GM10248 (cell line): ENCODE results near the gene FIGNL1.

Source experiments
- CTCF ChIA-PET: fragments of 300-600 bp; sonication (Branson Sonifier 250); formaldehyde crosslinking; extraction: SDS; loops from one replicate; lab custom pipeline; 2021; ENCODE audit warnings: antibody characterized with exemption; lab: Yijun Ruan, JAX
- POLR2A ChIA-PET: fragments of 350-650 bp; sonication (Branson Sonifier 250); formaldehyde crosslinking; extraction: SDS; loops from one replicate; lab custom pipeline; 2020; ENCODE audit warnings: antibody characterized with exemption; lab: Yijun Ruan, JAX
- DNase-seq: peaks from one replicate; pipeline ENCODE4 v3.0.0; 2012; ENCODE audit errors: extremely low spot score
- TF ChIP-seq, protein P1 (sequence below): IDR thresholded peaks from 2 replicates; pipeline ENCODE4 v1.5.1; 2012; ENCODE audit warnings: mild to moderate bottlenecking, low read depth; ENCODE audit errors: extremely low read depth, missing control alignments, control extremely low read depth

FIGNL1 gene

DNA sequence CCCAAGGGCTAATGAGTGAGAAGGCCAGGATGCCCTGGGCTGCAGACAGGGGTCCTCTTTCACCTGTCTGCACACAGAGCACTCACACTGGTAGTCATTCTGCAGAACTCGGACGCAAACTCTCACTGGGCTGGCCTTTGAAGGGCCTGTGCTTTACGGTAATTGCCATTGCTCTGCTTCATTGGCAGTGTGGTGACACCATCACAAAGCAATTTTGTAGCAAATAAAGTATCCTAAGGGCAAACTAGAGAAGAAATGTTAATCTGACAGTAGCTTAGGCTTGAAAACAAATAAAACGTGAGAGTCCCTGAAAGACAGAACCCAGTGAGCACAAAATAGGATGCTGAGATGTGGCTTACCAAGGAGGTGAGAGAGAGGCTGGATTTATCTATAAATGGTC, 30.6 kb upstream of the FIGNL1 start:
- DNase-seq: no peak
- POLR2A ChIA-PET: no interaction called here
- CTCF ChIA-PET: interaction anchor here (1.3 kb wide), 1 partner anchor 13 kb away, joined by 5 read pairs; no protein-coding TSS in a partner anchor
- TF ChIP-seq, protein P1, sequence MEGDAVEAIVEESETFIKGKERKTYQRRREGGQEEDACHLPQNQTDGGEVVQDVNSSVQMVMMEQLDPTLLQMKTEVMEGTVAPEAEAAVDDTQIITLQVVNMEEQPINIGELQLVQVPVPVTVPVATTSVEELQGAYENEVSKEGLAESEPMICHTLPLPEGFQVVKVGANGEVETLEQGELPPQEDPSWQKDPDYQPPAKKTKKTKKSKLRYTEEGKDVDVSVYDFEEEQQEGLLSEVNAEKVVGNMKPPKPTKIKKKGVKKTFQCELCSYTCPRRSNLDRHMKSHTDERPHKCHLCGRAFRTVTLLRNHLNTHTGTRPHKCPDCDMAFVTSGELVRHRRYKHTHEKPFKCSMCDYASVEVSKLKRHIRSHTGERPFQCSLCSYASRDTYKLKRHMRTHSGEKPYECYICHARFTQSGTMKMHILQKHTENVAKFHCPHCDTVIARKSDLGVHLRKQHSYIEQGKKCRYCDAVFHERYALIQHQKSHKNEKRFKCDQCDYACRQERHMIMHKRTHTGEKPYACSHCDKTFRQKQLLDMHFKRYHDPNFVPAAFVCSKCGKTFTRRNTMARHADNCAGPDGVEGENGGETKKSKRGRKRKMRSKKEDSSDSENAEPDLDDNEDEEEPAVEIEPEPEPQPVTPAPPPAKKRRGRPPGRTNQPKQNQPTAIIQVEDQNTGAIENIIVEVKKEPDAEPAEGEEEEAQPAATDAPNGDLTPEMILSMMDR: no peak

DNA sequence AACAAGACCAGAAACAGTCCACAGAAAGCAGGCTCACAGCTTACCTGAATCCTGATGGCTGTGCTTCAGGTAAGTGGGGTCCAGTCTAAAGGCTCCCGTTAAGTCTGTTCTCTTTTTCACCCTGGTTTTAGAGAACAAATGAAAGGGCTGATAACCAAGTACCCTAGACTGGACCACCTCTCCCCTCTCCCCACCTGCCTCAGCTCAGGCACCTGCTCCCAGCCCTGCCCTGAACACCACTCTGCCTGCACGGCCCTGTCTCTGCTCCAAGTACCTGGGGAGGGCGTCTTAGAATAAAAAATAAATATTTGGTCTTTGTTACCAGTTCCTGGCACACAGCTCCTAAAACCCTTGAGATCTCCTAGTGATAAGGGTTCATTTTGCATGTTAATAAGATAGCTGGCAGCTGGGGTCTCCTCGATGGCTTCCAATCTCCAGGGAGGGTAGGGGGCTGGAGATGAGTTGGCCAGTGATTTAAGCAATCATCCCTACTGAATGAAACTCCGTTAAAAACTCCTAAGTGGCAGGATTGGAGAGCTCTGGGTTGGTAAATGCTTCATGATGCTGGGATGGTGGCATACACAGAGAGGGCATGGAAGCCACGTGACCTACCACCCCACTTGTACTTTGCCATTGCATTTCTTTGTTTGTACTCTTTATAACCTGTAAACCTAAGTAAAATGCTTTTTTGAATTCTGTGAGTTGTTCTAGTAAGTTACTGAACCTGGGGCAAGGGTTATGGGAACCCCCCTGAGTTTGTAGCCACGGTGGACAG, 29.8 kb upstream of the FIGNL1 start:
- DNase-seq: no peak
- ChIA-PET CTCF (interaction anchor here (1.1 to 1.5 kb wide), 2 partner anchors 12 to 683 kb away, joined by 4 to 8 read pairs; no protein-coding TSS in a partner anchor), POLR2A (no interaction called here)
- TF ChIP-seq, protein P1: no peak

DNA sequence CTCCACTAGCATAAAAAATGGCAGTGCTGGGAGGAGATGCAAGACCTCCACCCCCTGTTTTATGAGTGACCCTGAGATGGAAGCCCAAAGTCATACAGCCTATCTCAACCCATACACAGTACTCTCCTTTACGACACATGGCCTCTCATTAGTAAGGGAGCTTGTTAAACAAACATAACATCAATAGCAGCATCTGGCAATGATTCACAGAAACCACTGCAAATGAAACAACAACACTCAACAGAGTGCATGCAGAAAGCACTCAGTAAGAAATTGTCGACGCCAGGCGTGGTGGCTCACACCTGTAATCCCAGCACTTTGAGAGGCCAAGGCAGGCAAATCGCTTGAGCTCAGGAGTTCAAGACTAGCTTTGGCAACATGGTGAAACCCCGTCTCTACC, 27.5 kb upstream of the FIGNL1 start:
- DNase-seq: no peak
- POLR2A ChIA-PET: no interaction called here

DNA sequence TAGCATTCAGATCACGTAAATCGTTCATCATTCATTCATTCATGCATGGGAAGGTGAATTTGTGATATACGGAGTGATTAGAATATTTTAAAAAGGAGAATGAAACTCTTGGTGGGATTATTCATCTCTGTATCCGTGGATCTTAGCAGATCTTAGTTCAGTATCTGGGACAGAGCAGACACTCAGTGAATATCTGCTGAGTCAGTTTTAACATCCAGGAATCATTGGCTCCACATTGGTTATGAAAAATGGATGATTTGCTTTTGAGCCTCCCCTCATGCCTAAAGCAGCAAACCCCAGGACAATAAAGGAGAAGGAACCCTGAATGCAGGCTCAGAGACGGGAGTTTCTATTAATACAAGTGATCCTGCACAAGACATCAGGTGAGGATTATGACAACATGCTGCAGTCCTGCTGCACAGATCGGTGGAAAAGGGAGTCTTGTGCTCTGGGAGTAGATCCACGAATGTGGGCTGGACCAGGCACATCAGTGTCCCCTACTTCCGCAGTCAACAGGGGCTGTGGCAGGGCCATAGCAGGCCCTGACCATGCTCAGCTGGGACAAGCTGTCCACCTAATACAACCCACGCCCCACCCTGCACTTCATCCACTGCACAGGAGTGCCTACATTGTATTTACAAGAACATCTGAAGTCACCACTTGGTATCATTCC, 26.9 kb upstream of the FIGNL1 start:
- ChIA-PET POLR2A (no interaction called here), CTCF (interaction anchor here (0.7 to 2.0 kb wide), 3 partner anchors 9 to 14 kb away, joined by 3 to 11 read pairs (median 8); no protein-coding TSS in a partner anchor)
- TF ChIP-seq, protein P1: no peak
- no peak for DNase-seq

More for the DNA sequence above, 27.5 kb upstream of the FIGNL1 start:
- TF ChIP-seq, protein P1: no peak
- CTCF ChIA-PET: interaction anchor here (0.7 to 2.0 kb wide), 2 partner anchors 10 to 14 kb away, joined by 3 to 11 read pairs; no protein-coding TSS in a partner anchor

DNA sequence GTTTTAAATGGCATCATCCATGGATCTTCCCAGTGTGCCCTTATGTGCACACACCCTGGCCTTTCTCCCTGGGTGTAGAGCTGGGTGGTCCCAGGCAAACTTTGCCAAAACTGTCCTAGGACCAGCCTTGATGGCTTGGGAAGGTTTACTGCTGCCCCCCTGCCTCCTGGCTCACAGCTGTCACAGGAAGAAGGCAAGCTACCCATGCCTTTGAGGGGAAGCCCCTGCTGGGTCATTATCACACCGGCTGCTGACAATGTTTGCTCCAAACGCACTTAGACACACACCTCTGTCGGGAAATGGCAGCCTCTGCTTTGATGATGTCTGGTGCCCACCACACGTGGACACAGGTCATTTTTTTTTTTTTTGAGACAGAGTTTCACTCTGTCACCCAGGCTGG, 25.2 kb upstream of the FIGNL1 start:
- CTCF ChIA-PET: interaction anchor here (1.5 to 2.5 kb wide), 3 partner anchors 8 to 15 kb away, joined by 4 to 8 read pairs (median 7); no protein-coding TSS in a partner anchor
- TF ChIP-seq, protein P1: no peak
- DNase-seq: peak; percentile 34
- POLR2A ChIA-PET: no interaction called here

DNA sequence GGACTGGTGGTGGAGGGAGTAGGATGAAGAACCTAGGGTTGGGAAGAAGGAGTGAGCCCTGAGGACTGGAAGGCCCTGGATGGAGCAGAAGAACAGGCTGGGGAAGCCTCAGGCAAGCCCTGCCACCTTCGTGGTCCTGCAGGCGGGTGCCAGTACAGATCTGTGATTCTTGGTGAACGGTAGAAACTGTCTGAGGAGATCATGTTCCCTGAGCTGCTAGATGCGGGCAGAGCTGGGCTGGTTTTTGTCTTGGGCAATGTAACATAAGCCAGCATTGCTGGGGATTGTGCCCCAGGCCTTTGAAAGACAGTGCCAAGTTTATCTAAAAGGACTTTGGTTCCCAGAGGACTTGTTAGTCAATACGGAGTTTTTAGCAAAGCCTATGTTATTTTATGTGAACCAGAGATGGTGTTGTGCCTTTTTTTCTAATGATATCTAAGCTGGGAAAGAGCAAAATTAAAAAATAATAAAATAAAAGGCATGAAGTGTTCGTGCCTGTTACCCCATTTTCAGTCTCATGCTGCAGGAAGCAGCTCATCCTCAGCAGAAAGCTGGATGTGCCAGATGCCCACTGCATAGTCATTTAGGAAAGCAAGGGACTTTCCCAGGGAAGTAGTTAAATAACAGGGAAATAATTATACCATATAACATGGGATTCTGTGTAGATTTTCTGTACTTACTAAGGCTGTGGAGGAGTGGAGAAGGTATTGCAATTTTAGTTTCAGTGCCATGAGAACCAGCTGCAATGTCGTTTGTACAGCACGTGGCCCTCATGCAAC, 24.4 kb upstream of the FIGNL1 start:
- DNase-seq: no peak
- TF ChIP-seq, protein P1: no peak
- ChIA-PET POLR2A (no interaction called here), CTCF (interaction anchor here (1.3 to 2.5 kb wide), 3 partner anchors 13 to 688 kb away, joined by 3 to 7 read pairs (median 4); no protein-coding TSS in a partner anchor)
